ENCODE results near the gene C20orf204.

Gene C20orf204

GRCh38 chr20:64078934-64079272, 42.9 kb downstream of the C20orf204 start:
- Histone ChIP-seq H3K36me3 (replicated peaks in 1 of 2; ENCODE audit: control insufficient read depth in 2 of 2, insufficient read depth in 2 of 2, low read length in 2 of 2) (peaks cover 0 to 1% of the 10 kb centered on the region in 2 donors), H3K18ac (ENCODE audit: low read length) (peak overlapping the region; percentile 98), H3K4me2 (ENCODE audit: insufficient read depth, low read length, poor library complexity, severe bottlenecking) (peak overlapping the region; percentile 93), H3K14ac (ENCODE audit: low read length) (peak overlapping the region; percentile 9), H3K27me3 (ENCODE audit: control insufficient read depth in 3 of 3, insufficient read depth in 3 of 3, low read depth in 1 of 3, low read length in 3 of 3) (peaks cover 0 to 20% (median 19%) of the 10 kb centered on the region in 3 experiments), H2BK5ac (ENCODE audit: low read length) (peak overlapping the region; percentile 82), H4K91ac (ENCODE audit: low read depth, low read length, poor library complexity) (no peak overlapping the region), H2BK12ac (ENCODE audit: low read length) (peak overlapping the region; percentile 84), H3K27ac (replicated peaks; ENCODE audit: low read length) (no peak overlapping the region), H2AK5ac (ENCODE audit: low read depth, low read length) (peak overlapping the region; percentile 8), H3K23ac (ENCODE audit: low read depth, low read length, poor library complexity) (peak overlapping the region; percentile 22), H2AFZ (ENCODE audit: low read length) (peak overlapping the region; percentile 96), H3K79me1 (ENCODE audit: low read depth, low read length) (peaks cover 9% of the 10 kb centered on the region), H3K4me3 (ENCODE audit: low read length in 2 of 2) (peak overlapping the region; percentile 58 to 82), H3K4me1 (ENCODE audit: control insufficient read depth in 2 of 2, insufficient read depth in 1 of 2, low read depth in 1 of 2, low read length in 2 of 2) (peaks cover 27 to 52% of the 10 kb centered on the region in 2 donors), H2BK15ac (ENCODE audit: low read length) (peak overlapping the region; percentile 75), H3K9me3 (replicated peaks in 1 of 2; ENCODE audit: control insufficient read depth in 2 of 2, insufficient read depth in 1 of 2, low read depth in 1 of 2, low read length in 2 of 2) (no peaks in the 10 kb centered on the region), H3K9ac (ENCODE audit: low read depth, low read length, poor library complexity) (peak overlapping the region; percentile 77), H3K4ac (ENCODE audit: low read length) (peak overlapping the region; percentile 66), H2BK120ac (ENCODE audit: low read depth, low read length) (peak overlapping the region; percentile 81), H4K8ac (ENCODE audit: low read depth, low read length) (peak overlapping the region; percentile 29)
- DNase-seq (ENCODE audit: low spot score): no peak
- no CpG with 5 or more reads among the region's 4 CpGs for WGBS, 2 donors (ENCODE audit: extremely low coverage in 2 of 2, insufficient read length in 2 of 2, insufficient replicate concordance in 1 of 2)

GRCh38 chr20:64079273-64080012, 43.5 kb downstream of the C20orf204 start, which contains the start of gene RGS19:
TSS of gene RGS19 (minus strand) at chr20:64079518. CDS start at chr20:64076886, 2,632 bp downstream.
- Histone ChIP-seq H3K36me3 (replicated peaks in 1 of 2; ENCODE audit: control insufficient read depth in 2 of 2, insufficient read depth in 2 of 2, low read length in 2 of 2) (peaks cover 0 to 1% of the 10 kb centered on the region in 2 donors), H2AK5ac (ENCODE audit: low read depth, low read length) (peak within 1 kb of the TSS; percentile 15), H3K27ac (replicated peaks; ENCODE audit: low read length) (peak within 1 kb of the TSS; percentile 28), H3K4ac (ENCODE audit: low read length) (peak within 1 kb of the TSS; percentile 66), H3K18ac (ENCODE audit: low read length) (peak within 1 kb of the TSS; percentile 98), H3K4me2 (ENCODE audit: insufficient read depth, low read length, poor library complexity, severe bottlenecking) (peak within 1 kb of the TSS; percentile 93), H3K14ac (ENCODE audit: low read length) (peak within 1 kb of the TSS; percentile 98), H2BK15ac (ENCODE audit: low read length) (peak within 1 kb of the TSS; percentile 95), H3K79me1 (ENCODE audit: low read depth, low read length) (peaks cover 9% of the 10 kb centered on the region), H2AFZ (ENCODE audit: low read length) (peak within 1 kb of the TSS; percentile 96), H3K9me3 (replicated peaks in 1 of 2; ENCODE audit: control insufficient read depth in 2 of 2, insufficient read depth in 1 of 2, low read depth in 1 of 2, low read length in 2 of 2) (no peaks in the 10 kb centered on the region), H4K8ac (ENCODE audit: low read depth, low read length) (peak within 1 kb of the TSS; percentile 29), H3K9ac (ENCODE audit: low read depth, low read length, poor library complexity) (peak within 1 kb of the TSS; percentile 92), H4K91ac (ENCODE audit: low read depth, low read length, poor library complexity) (no peak within 1 kb of the TSS), H2BK120ac (ENCODE audit: low read depth, low read length) (peak within 1 kb of the TSS; percentile 81), H2BK12ac (ENCODE audit: low read length) (peak within 1 kb of the TSS; percentile 84), H2BK5ac (ENCODE audit: low read length) (peak within 1 kb of the TSS; percentile 82), H3K27me3 (ENCODE audit: control insufficient read depth in 3 of 3, insufficient read depth in 3 of 3, low read depth in 1 of 3, low read length in 3 of 3) (peaks cover 2 to 26% (median 25%) of the 10 kb centered on the region in 3 experiments), H3K23ac (ENCODE audit: low read depth, low read length, poor library complexity) (peak within 1 kb of the TSS; percentile 22), H3K4me1 (ENCODE audit: control insufficient read depth in 2 of 2, insufficient read depth in 1 of 2, low read depth in 1 of 2, low read length in 2 of 2) (peaks cover 29 to 56% of the 10 kb centered on the region in 2 donors), H3K4me3 (ENCODE audit: low read length in 2 of 2) (peak within 1 kb of the TSS; percentile 58 to 92)
- no CpG with 5 or more reads among the region's 73 CpGs for WGBS, 2 donors (ENCODE audit: extremely low coverage in 2 of 2, insufficient read length in 2 of 2, insufficient replicate concordance in 1 of 2)
- DNase-seq (ENCODE audit: low spot score): peak; percentile 77

GRCh38 chr20:64080013-64080812, 44.2 kb downstream of the C20orf204 start, which contains the start of gene OPRL1:
TSS of gene OPRL1 (plus strand) at chr20:64080082. CDS start at chr20:64092721, 12,639 bp downstream.
- Histone ChIP-seq H4K91ac (ENCODE audit: low read depth, low read length, poor library complexity) (no peak within 1 kb of the TSS), H3K23ac (ENCODE audit: low read depth, low read length, poor library complexity) (peak within 1 kb of the TSS; percentile 22), H3K9me3 (replicated peaks in 1 of 2; ENCODE audit: control insufficient read depth in 2 of 2, insufficient read depth in 1 of 2, low read depth in 1 of 2, low read length in 2 of 2) (no peaks in the 10 kb centered on the region), H3K27ac (replicated peaks; ENCODE audit: low read length) (peak within 1 kb of the TSS; percentile 28), H2BK120ac (ENCODE audit: low read depth, low read length) (peak within 1 kb of the TSS; percentile 81), H4K8ac (ENCODE audit: low read depth, low read length) (peak within 1 kb of the TSS; percentile 29), H3K18ac (ENCODE audit: low read length) (peak within 1 kb of the TSS; percentile 98), H3K27me3 (ENCODE audit: control insufficient read depth in 3 of 3, insufficient read depth in 3 of 3, low read depth in 1 of 3, low read length in 3 of 3) (peaks cover 2 to 33% (median 32%) of the 10 kb centered on the region in 3 experiments), H2AK5ac (ENCODE audit: low read depth, low read length) (peak within 1 kb of the TSS; percentile 15), H3K79me1 (ENCODE audit: low read depth, low read length) (peaks cover 9% of the 10 kb centered on the region), H2BK5ac (ENCODE audit: low read length) (peak within 1 kb of the TSS; percentile 82), H2BK15ac (ENCODE audit: low read length) (peak within 1 kb of the TSS; percentile 95), H3K4me2 (ENCODE audit: insufficient read depth, low read length, poor library complexity, severe bottlenecking) (peak within 1 kb of the TSS; percentile 93), H3K4me1 (ENCODE audit: control insufficient read depth in 2 of 2, insufficient read depth in 1 of 2, low read depth in 1 of 2, low read length in 2 of 2) (peaks cover 36 to 57% of the 10 kb centered on the region in 2 donors), H3K14ac (ENCODE audit: low read length) (peak within 1 kb of the TSS; percentile 98), H2AFZ (ENCODE audit: low read length) (peak within 1 kb of the TSS; percentile 96), H3K4me3 (ENCODE audit: low read length in 2 of 2) (peak within 1 kb of the TSS; percentile 58 to 92), H3K36me3 (replicated peaks in 1 of 2; ENCODE audit: control insufficient read depth in 2 of 2, insufficient read depth in 2 of 2, low read length in 2 of 2) (peaks cover 0 to 1% of the 10 kb centered on the region in 2 donors), H2BK12ac (ENCODE audit: low read length) (peak within 1 kb of the TSS; percentile 84), H3K4ac (ENCODE audit: low read length) (peak within 1 kb of the TSS; percentile 66), H3K9ac (ENCODE audit: low read depth, low read length, poor library complexity) (peak within 1 kb of the TSS; percentile 92)
- DNase-seq (ENCODE audit: low spot score): no peak
- no CpG with 5 or more reads among the region's 62 CpGs for WGBS, 2 donors (ENCODE audit: extremely low coverage in 2 of 2, insufficient read length in 2 of 2, insufficient replicate concordance in 1 of 2)
